PC-9 (cell line): ENCODE measurements around the gene SCAF4. TPM values are rescaled to one million over a fixed set of nuclear protein-coding genes. Genes with fewer than 3 reads are reported as not detected.

Experiments used
- BruUV-seq: library from RNA; stranded (reverse); fragments of 400-500 nt; replicated peaks from 2 replicates; lab custom pipeline; 2021; lab: Mats Ljungman, UMichigan
- CTCF ChIA-PET: fragments of 300-600 bp; sonication (Branson Sonifier 250); formaldehyde crosslinking; loops from one replicate; lab custom pipeline; 2022; ENCODE audit warnings: antibody characterized with exemption; lab: Charles Lee
- POLR2A ChIA-PET: fragments of 300-600 bp; sonication (Branson Sonifier 250); formaldehyde crosslinking; loops from one replicate; lab custom pipeline; 2022; ENCODE audit warnings: antibody characterized with exemption; ENCODE audit not compliant: unreplicated experiment; lab: Charles Lee
- DNase-seq, 2 experiments: peaks; one replicate each; pipeline versions ENCODE4 v3.0.0 to v3.0.0-alpha.2; 2015 to 2022; ENCODE audit warnings: mixed read lengths in 1 of 2
- H2AFZ ChIP-seq: fragments of 200-600 bp; sonication (generic); 2 replicates; pipeline ENCODE4 v1.8.1; 2017; ENCODE audit warnings: antibody characterized with exemption
- H3F3A ChIP-seq: fragments of 200-600 bp; sonication (generic); 2 replicates; pipeline ENCODE4 v1.8.1; 2017; ENCODE audit warnings: antibody characterized with exemption, mild to moderate bottlenecking, low read depth; ENCODE audit not compliant: insufficient read depth
- H3K27ac ChIP-seq: fragments of 200-600 bp; sonication (generic); 2 replicates; pipeline ENCODE4 v1.6.1; 2016; ENCODE audit warnings: mixed run types
- H3K27me3 ChIP-seq: fragments of 200-600 bp; sonication (generic); 2 replicates; pipeline ENCODE4 v1.6.1; 2016; ENCODE audit warnings: low read depth, mixed run types; ENCODE audit not compliant: insufficient read depth
- H3K36me3 ChIP-seq: fragments of 200-600 bp; sonication (generic); 2 replicates; pipeline ENCODE4 v1.6.1; 2016; ENCODE audit warnings: low read depth, mixed run types
- H3K4me1 ChIP-seq: fragments of 200-600 bp; sonication (generic); replicated peaks from 2 replicates; pipeline ENCODE4 v1.6.1; 2016; ENCODE audit warnings: mixed run types; ENCODE audit not compliant: insufficient read depth
- H3K4me2 ChIP-seq: fragments of 200-600 bp; sonication (generic); 2 replicates; pipeline ENCODE4 v1.6.1; 2017; ENCODE audit warnings: mixed run types
- H3K4me3 ChIP-seq: fragments of 200-600 bp; sonication (generic); 2 replicates; pipeline ENCODE4 v1.6.1; 2016; ENCODE audit warnings: mixed run types
- H3K79me2 ChIP-seq: fragments of 200-600 bp; sonication (generic); 2 replicates; pipeline ENCODE4 v1.6.1; 2017; ENCODE audit warnings: low read depth, mixed run types
- H3K9me2 ChIP-seq: fragments of 200-600 bp; sonication (generic); 2 replicates; pipeline ENCODE4 v1.8.1; 2017; ENCODE audit warnings: mild to moderate bottlenecking; ENCODE audit not compliant: insufficient read depth
- H3K9me3 ChIP-seq: fragments of 200-600 bp; sonication (generic); 2 replicates; pipeline ENCODE4 v1.8.1; 2016; ENCODE audit warnings: low read depth; ENCODE audit not compliant: insufficient read depth
- H4K20me1 ChIP-seq: fragments of 200-600 bp; sonication (generic); 2 replicates; pipeline ENCODE4 v1.8.1; 2017; ENCODE audit not compliant: insufficient read depth
- EZH2 ChIP-seq: fragments of 200-600 bp; sonication (generic); IDR thresholded peaks from 2 replicates; pipeline ENCODE4 v1.8.0; 2017; ENCODE audit warnings: antibody characterized with exemption, low read depth
- intact Hi-C: fragments of 100-400 bp; cut with micrococcal nuclease; formaldehyde crosslinking; loops from one replicate; pipeline ENCODE4 v1.10.0; 2022; ENCODE audit not compliant: unreplicated experiment
- total RNA-seq: library from RNA; stranded (reverse); gene quantifications from 2 replicates; pipeline ENCODE4 v1.2.3, GENCODE V29; 2021
- TF ChIP-seq, protein P1 (sequence below): fragments of 200-600 bp; sonication (generic); conservative IDR thresholded peaks from 2 replicates; pipeline ENCODE4 v1.6.1; 2017; ENCODE audit warnings: mixed run types, antibody characterized with exemption, mild to moderate bottlenecking, moderate library complexity

Gene SCAF4
- total RNA-seq, 1 experiment from 2014 or later: 30.0 TPM

DNA sequence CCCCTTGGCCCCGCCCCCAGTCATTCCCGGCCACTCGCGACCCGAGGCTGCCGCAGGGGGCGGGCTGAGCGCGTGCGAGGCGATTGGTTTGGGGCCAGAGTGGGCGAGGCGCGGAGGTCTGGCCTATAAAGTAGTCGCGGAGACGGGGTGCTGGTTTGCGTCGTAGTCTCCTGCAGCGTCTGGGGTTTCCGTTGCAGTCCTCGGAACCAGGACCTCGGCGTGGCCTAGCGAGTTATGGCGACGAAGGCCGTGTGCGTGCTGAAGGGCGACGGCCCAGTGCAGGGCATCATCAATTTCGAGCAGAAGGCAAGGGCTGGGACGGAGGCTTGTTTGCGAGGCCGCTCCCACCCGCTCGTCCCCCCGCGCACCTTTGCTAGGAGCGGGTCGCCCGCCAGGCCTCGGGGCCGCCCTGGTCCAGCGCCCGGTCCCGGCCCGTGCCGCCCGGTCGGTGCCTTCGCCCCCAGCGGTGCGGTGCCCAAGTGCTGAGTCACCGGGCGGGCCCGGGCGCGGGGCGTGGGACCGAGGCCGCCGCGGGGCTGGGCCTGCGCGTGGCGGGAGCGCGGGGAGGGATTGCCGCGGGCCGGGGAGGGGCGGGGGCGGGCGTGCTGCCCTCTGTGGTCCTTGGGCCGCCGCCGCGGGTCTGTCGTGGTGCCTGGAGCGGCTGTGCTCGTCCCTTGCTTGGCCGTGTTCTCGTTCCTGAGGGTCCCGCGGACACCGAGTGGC is 72.2 kb downstream of the SCAF4 start, which contains the start of gene SOD1:
TSS of gene SOD1 (plus strand) at position 158 of the 723 bp plus-strand sequence. CDS start at position 235, 77 bp downstream.
- no peaks in the 10 kb centered on the region for H3K27me3 ChIP-seq
- H3K4me2 ChIP-seq: peak within 1 kb of the TSS; percentile 78
- POLR2A ChIA-PET: interaction anchor here (0.6 kb wide), 1 partner anchor 1665 kb away, joined by 3 read pairs; no protein-coding TSS in a partner anchor
- H3K9me3 ChIP-seq: no peaks in the 10 kb centered on the region
- no TSS peak for BruUV-seq
- peak; percentile 72 to 90 for DNase-seq
- peak within 1 kb of the TSS; percentile 82 for H3K4me3 ChIP-seq
- H3K9me2 ChIP-seq: no peaks in the 10 kb centered on the region
- CTCF ChIA-PET: no interaction called here
- no peak for TF ChIP-seq EZH2
- TF ChIP-seq, protein P1, sequence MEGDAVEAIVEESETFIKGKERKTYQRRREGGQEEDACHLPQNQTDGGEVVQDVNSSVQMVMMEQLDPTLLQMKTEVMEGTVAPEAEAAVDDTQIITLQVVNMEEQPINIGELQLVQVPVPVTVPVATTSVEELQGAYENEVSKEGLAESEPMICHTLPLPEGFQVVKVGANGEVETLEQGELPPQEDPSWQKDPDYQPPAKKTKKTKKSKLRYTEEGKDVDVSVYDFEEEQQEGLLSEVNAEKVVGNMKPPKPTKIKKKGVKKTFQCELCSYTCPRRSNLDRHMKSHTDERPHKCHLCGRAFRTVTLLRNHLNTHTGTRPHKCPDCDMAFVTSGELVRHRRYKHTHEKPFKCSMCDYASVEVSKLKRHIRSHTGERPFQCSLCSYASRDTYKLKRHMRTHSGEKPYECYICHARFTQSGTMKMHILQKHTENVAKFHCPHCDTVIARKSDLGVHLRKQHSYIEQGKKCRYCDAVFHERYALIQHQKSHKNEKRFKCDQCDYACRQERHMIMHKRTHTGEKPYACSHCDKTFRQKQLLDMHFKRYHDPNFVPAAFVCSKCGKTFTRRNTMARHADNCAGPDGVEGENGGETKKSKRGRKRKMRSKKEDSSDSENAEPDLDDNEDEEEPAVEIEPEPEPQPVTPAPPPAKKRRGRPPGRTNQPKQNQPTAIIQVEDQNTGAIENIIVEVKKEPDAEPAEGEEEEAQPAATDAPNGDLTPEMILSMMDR: no peak
- peak within 1 kb of the TSS; percentile 87 for H2AFZ ChIP-seq
- intact Hi-C loops: loop anchor here (5.0 kb wide), 1 partner anchor 73 kb away; the partner anchor contains the start of gene SCAF4
- peak within 1 kb of the TSS; percentile 66 for H3K27ac ChIP-seq
- peaks cover 9% of the 10 kb centered on the region for H4K20me1 ChIP-seq
- peaks cover 44% of the 10 kb centered on the region for H3K79me2 ChIP-seq
- peaks cover 31% of the 10 kb centered on the region for H3K4me1 ChIP-seq
- peaks cover 7% of the 10 kb centered on the region; the same call in 1 of the 2 replicates for H3K36me3 ChIP-seq
- H3F3A ChIP-seq: peaks cover 10% of the 10 kb centered on the region

DNA sequence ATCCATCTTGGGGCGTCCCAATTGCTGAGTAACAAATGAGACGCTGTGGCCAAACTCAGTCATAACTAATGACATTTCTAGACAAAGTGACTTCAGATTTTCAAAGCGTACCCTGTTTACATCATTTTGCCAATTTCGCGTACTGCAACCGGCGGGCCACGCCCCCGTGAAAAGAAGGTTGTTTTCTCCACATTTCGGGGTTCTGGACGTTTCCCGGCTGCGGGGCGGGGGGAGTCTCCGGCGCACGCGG is 72.7 kb downstream of the SCAF4 start:
- peak overlapping the region; percentile 87 for H2AFZ ChIP-seq
- H3K27ac ChIP-seq: no peak overlapping the region; the same call in 1 of the 2 replicates
- POLR2A ChIA-PET: no interaction called here
- intact Hi-C loops: loop anchor here (5.0 kb wide), 1 partner anchor 73 kb away; the partner anchor contains the start of gene SCAF4
- peaks cover 9% of the 10 kb centered on the region for H4K20me1 ChIP-seq
- no peaks in the 10 kb centered on the region for H3K27me3 ChIP-seq
- H3K4me2 ChIP-seq: peak overlapping the region; percentile 78
- CTCF ChIA-PET: no interaction called here
- peaks cover 10% of the 10 kb centered on the region for H3F3A ChIP-seq
- H3K9me3 ChIP-seq: no peaks in the 10 kb centered on the region
- peaks cover 7% of the 10 kb centered on the region; the same call in 1 of the 2 replicates for H3K36me3 ChIP-seq
- no peak for DNase-seq
- H3K4me1 ChIP-seq: peaks cover 31% of the 10 kb centered on the region
- no peaks in the 10 kb centered on the region for H3K9me2 ChIP-seq
- TF ChIP-seq, protein P1: 0 out of 2 replicates have a peak, but pooled peaks have one; percentile 15
- no peak for TF ChIP-seq EZH2
- H3K4me3 ChIP-seq: peak overlapping the region; percentile 82
- BruUV-seq: no TSS peak
- peaks cover 42% of the 10 kb centered on the region for H3K79me2 ChIP-seq

DNA sequence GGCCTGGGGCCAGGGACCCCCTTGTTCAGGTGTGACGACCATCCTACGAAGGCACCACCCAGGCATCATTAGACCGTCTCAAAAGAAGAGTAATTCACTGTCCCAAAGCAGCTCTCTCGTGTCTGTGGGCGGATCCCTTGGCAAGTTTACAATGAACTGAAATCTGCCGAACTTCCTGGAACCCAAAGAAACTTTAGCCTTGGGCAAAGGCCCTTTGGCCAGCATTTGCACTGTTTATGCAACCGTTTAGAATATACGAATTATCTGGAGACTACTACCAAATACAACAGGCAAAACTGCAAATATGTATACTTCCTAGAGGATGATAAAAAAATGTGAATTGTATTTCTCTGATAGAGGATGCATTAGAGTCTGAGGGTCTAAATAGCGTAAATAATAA is 73.9 kb downstream of the SCAF4 start:
- Histone ChIP-seq H3K36me3 (peaks cover 7% of the 10 kb centered on the region; the same call in 1 of the 2 replicates), H3K4me2 (0 out of 2 replicates have a peak overlapping the region, but pooled peaks have one; percentile 78), H2AFZ (no peak overlapping the region), H3K9me3 (no peaks in the 10 kb centered on the region), H3K27ac (no peak overlapping the region), H4K20me1 (peaks cover 9% of the 10 kb centered on the region), H3K27me3 (no peaks in the 10 kb centered on the region), H3K4me3 (no peak overlapping the region), H3K4me1 (peaks cover 31% of the 10 kb centered on the region), H3K79me2 (peaks cover 30% of the 10 kb centered on the region), H3K9me2 (no peaks in the 10 kb centered on the region), H3F3A (peaks cover 10% of the 10 kb centered on the region)
- intact Hi-C loops: loop anchor here (5.0 kb wide), 1 partner anchor 74 kb away; the partner anchor contains the start of gene SCAF4
- no peak for DNase-seq
- no peak for TF ChIP-seq EZH2
- TF ChIP-seq, protein P1: no peak
- no TSS peak for BruUV-seq
- CTCF ChIA-PET: no interaction called here
- POLR2A ChIA-PET: no interaction called here
